Stimulated activated CD4-positive, alpha-beta T cell treated with anti-CD3 and anti-CD28 coated beads, Interleukin-1b, Interleukin-23, amount 100 ng/mL, for 48 hours (primary cell): Measurements from ENCODE around the gene TPM3.
"Not testable (repeated sequence)": the region's sequence is repeated elsewhere in the genome, so short reads cannot be mapped to it uniquely, and the experiment has no call there.

Source experiments
- DNase-seq: peaks from one replicate; pipeline ENCODE4 v3.0.0-alpha.2; 2020

The TPM3 gene

DNA sequence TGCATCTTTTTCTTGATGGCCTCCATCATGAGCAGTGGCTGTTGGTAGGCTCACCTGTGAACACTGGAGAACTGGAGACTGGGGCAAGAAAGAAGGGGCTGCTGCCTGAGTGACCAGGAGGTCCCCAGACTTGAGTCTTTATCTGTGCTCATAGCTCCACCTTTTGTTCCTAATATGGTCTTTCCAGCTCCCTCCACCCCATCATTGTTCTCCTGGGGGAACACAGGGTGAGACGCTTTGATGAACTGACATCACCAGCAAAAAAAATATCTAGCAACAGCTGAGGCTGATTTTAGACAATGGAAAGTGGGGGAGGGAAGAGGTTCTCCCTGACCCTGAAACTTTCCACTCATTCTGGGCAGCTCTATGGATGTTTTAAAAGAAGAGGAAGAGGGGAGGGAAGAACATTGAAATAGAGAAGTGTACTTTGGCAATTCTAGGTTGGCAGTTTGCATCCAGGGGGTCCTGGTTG lies at the start of gene TPM3:
TPM3 (minus strand) TSS at position 111 of the 472 bp plus-strand sequence; CDS start at position 29, 82 bp downstream.
- DNase-seq = no peak

DNA sequence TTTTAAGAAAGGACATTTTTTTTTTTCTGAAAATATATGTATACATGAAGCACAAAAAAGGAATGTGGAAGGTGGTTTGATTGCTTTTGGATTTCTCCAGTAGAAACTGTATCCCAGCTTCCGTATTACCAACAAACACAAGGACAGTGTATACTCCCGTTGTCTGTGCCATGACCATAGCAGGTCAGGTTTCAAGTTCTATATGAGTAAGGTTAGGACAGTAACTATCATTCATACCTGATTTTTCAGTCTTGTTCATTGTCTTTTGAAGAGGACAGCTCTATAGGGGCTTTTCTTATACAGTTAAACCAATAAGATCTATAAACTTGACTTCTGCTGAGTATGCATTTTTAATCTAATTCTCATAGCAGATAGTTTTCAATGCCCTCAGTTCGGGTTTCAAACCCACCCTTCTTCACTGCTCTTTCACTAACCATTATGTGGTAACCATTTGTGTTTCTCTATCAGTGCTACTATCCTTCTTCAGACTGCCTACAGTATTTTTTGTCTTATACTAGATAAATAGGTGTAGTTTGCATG lies 48.5 kb upstream of the TPM3 start:
- no peak for DNase-seq

DNA sequence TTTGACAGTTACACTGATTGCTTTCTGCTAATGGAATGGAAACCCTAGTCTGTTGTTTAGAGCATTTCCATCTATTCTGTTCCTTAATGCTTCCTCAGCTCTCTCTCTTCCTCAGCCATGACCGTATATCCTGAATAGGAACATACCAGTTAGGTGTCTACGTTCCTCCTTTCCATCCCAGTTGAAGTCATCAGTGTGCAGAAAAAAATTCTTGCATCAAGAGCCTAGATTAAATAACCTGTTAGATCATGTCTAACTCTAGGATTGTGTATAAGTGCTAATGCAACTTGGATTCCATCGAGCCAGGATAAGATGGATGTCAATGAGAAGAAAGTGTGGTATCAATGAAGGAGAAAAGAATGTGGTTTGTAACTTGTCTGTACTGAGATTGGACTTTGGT lies 47.6 kb upstream of the TPM3 start:
- DNase-seq = no peak

DNA sequence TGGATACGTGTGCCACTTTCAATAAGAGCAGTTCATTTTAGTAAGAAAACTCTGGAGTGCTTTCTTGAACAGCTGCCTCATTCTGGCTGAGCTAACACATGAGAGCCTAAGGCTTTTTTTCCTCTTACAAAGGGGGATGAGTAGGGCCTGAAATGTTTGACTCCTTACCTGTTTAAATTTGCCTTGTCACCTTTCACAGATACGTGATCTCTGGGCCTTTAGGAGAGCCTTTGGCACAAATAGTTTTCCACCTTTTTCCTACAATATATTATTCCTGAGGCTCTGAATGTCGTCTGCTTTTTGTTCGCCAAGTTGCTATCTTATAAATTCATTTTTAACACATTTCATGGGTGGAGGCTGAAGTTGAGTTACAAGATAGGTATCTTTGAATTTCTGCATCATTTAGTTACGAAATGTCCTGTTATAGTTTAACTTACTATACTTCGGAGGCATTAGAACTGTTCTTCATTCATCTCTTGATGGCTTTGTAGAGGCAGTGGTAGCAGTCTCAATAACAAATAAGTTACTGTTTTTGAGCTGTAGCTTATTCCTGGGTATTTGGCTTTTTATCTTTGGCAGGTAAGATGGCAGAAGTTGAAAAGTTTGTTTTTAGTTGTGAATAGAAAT lies 46.1 kb upstream of the TPM3 start:
- no peak for DNase-seq

DNA sequence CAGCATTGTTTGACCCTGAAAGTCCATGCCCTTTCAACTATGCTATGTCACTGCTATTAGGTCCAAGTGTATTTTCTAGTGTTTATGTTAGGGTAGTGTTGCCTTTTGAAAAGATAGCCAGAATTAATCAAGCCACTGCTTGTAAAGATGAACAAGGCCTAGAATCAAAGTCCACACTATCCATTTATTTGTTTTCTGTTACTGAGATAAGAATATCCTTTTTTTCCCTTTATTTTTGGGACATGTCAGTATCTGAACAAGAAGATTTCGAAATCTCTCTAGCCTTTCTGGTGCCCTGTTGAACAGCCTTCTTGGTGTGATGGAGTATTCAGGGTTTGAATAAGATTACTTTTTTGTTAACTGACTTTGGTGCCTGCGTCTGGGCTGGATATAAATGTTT lies 45.5 kb upstream of the TPM3 start:
- DNase-seq = no peak

DNA sequence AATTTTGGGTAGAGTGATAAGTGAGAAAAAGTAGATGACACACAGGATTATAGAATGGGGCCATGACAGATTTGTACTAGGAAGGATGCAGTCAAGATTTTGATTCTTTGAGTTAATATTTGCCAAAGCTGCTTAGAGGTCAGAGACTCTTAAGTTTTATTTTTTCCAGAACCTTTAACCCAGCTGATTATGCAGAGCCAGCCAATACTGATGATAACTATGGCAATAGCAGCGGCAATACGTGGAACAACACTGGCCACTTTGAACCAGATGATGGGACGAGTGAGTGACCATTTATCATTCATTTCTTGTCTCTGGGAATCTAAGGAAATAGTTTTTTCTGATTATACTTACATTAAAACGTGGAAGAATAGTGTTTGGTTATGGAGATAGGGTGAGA lies 45.0 kb upstream of the TPM3 start:
- no peak for DNase-seq

DNA sequence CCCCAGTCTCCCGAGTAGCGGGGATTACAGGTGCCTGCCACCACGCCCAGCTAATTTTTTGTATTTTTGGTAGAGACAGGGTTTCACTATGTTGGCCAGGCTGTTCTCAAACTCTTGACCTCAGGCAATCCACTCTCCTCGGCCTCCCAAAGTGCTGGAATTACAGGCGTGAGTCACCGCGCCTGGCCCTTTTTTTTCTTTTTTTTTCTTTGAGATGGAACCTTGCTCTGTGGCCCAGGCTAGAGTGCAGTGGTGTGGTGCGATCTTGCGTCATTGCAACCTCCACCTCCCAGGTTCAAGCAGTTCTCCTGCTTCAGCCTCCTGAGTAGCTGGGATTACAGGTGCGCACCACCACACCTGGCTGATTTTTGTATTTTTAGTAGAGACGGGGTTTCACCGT lies 41.2 kb upstream of the TPM3 start:
- DNase-seq = not testable (repeated sequence)

DNA sequence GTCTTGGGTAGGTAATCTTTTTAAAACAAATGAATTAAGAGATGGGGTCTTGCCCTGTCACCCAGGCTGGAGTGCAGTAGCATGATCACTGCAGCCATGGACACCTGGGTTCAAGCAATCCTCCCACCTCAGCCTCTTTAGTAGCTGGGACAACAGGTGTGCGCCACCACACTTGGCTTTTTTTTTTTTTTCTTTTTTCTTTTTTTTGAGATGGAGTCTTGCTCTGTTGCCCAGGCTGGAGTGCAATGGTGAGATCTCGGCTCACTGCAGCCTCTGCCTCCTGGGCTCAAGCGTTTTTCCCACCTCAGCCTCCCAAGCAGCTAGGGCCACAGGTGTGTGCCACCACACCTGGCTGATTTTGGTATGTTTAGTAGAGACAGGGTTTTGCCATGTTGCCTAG lies 39.2 kb upstream of the TPM3 start:
- not testable (repeated sequence) for DNase-seq

DNA sequence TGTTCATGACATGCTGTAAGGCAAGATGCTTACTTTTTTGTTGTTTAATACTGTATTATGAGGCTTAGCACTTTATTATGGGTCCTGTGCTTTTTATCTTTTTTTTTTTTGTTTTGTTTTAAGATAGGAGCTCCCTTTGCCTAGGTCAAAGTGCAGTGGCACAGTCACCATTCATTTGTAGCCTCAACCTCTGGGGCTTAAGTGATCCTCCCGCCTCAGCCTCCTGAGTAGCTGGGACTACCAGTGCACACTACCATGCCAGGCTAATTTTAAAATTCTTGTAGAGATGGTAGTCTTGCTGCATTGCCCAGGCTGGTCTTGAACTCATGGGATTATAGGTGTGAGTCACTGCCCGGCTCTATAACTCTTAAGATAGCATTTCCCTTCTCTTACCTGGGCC lies 33.5 kb upstream of the TPM3 start:
- no peak for DNase-seq

DNA sequence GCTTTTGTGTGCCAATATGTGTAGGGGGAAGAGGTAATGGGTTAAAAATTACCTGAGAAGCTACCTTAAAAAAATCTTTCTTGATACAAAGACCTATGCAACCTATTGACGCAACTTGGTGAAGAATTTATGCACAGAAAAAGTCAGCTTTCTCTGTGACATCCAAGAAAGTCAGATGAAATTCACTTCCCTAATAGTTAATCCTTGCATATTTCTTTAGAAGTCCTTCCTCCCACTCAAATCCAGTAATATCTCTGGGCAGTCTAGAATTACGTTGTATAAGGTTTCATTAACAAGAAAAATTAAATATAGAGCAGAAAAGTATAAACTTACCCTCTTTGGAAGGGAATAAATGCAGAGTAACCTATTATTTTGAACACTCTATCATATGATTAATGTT lies 31.7 kb upstream of the TPM3 start:
- DNase-seq = no peak

DNA sequence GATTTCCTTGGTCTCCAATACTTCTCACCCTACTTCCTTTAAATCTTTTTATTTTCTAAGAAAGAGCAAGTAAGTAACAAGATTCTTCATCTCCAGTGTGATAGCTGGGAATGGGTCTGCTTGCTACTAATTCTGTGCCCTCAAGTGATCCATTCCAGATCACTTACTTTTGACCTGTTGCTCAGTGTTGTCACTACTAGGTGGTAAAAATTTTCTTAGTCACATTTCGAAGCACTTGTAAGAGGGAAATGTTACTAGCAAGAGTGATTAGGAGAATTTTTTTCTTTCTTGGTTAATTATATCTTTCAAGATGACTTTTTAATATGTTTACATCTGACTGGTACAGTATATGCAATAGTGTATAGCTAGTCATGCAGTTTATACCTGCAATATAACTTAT lies 31.0 kb upstream of the TPM3 start:
- DNase-seq = no peak

DNA sequence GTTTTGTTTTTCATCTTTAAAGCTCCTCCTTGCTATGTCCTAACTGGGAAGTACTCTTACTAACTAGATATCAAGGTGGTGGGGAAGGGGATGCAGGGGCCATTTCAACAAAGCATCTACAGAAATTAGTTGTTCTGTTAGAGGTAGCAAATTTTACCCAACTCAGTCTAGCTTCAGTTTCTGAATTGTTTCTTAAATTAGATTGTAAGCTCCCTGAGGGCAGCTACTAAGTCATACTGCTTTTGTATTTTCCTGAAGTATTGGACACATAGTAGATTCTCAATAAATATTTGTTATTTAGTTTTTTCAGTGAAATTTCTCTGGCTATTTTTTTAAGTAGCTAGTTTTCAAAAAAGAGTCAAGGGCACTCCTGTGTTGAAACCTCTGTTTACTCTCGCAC lies 30.6 kb upstream of the TPM3 start:
- no peak for DNase-seq

DNA sequence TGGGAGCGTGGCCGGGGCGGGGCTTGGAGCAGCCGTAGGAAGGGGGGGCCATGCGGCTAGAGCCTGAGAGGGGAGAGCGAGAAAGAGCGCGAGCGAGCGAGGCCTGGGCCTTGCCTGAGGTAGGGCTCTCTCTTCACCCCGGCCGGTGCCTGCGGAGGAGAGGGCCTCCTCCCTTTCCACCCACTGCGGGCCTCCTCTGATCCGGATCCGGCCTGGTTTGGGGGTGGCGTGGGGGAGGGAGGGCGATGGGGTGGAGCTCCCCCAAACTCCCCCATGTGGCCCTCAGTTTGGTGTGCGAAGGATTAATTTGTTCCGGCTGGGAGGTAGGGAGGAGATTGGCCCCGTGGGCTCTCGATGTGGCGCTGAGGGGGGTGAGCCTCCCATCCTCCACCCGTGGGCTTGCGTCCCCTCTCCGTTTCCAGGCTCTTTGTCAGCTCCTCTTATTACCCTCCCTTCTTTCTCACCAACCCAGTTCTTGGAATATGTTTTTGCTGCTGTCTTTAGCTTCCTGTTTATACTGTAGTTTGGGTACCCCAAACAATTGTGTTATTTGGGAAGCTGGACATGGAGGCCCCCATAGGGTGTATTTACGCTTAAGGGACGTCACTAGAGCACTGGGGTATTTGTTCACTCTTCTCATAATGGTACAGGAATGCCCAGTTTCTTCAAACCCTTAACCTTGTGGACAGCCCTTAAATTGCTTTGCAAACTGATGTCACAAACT lies 29.5 kb upstream of the TPM3 start:
- peak; percentile 74 for DNase-seq

DNA sequence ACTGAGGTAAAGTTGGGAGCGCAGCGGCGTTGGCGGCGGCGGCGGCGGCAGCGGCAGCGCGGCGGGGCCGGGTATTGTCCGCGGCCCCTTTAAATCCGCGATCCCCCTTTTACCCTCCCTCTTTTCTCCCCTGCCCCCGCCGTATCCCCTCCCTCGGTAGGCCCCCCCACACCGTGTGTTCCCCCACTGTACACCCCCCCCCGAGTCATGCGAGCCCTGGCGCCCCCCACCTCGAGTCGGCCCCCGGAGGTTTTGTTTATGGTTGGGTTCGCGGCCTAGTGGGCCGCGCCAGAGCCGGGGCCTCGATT lies 29.0 kb upstream of the TPM3 start:
- DNase-seq = no peak

DNA sequence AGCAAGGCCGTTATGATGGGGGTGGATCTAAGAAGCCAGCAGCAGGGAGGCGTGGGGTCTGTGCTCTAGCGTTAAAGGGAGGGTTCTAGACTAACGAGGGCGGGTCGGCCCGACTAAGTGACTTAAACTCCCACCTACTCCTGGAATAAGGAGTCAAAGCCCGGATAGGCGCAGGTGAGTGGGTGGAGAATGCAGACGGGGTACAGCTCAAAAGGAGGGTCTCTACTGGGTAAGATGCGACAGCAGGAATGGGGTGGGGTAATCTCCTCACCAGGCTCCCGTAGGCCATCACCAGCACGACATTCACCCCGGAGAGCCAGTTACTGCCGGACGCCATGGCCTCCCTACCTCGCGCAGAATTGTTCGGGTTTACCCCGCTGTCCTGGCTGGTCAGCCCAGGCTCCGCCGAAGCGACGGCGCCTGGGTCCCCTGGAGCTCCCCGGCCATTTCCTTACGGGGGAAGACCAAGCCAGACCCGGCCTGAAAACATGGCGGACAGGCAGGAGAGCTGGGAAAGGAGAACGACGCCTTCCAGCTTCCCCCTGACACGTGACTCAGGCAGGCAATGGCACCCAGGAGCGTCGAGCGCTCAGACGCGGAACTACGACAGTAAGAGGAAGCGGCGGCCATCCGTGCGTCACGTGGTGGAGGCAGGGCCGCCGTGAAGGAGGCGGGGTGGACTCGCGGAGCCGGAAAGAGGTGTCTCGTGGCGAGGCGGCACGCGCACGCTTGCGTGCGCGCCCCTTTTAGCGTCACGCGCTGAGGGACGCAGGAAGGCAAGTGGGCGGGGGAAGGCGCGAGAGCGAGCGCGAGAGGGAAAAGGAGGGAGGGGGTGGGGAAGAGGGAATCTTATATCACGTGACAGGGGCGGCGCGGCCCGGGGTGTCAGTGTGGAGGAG lies 28.4 kb upstream of the TPM3 start, which contains the start of gene UBAP2L:
UBAP2L (plus strand) TSS at position 885 of the 899 bp plus-strand sequence. CDS start 4,169 bp downstream, outside the sequence.
- DNase-seq = peak; percentile 99

DNA sequence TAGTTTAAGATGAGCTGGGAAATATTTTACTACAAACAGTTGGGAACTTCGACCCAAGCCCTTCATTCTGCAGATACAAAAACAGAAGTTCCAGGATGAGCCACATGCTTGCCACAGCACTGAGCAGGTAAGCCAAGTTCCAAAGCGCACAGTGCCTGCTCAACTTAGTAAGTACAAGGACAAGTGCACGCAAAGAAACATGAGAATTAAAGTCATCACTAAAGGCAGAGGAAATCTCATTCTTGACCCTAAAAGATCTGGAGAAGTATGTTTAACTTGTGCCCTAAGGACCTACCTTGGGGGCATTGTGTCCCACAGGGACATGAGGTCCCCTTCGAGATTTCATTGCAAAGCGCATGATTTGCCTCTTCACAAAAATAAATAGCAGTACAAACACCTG lies 27.6 kb upstream of the TPM3 start:
- no peak for DNase-seq

DNA sequence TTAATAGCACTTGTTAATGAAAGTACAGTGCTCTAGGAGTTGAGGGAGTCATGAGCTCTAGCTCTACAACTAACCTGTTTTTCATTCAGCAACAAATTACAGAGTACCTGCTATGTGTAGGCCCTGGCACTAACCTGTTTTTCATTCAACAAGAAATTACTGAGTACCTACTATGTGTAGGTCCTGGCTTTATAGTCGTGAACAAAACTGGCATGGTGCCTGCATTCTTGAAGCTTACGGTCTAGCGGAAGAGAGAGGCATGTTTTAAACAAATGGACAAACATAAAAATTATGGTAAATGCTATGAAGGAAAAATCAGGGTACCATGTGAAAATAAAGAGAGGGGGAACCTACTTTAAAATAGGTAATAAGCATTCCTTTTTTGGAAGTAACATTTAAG lies 26.6 kb upstream of the TPM3 start:
- no peak for DNase-seq

DNA sequence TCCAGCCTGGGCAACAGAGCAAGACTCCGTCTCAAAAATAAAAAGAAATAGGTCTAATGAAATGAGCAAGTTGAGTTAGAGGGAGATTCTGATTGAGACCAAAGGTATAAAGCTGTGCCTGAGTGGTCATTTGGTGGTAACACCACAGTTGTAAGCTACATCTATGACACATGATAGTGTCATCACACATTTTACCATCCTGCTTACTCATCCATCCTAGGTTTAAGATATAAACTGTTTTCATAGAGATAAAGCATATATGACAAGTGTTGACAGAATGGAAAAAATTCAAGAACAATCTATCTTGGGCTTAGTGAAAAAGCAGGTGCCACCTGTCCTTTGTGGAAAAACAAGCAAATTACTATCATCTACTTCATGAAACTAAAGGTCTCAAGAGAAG lies 21.4 kb upstream of the TPM3 start:
- no peak for DNase-seq

DNA sequence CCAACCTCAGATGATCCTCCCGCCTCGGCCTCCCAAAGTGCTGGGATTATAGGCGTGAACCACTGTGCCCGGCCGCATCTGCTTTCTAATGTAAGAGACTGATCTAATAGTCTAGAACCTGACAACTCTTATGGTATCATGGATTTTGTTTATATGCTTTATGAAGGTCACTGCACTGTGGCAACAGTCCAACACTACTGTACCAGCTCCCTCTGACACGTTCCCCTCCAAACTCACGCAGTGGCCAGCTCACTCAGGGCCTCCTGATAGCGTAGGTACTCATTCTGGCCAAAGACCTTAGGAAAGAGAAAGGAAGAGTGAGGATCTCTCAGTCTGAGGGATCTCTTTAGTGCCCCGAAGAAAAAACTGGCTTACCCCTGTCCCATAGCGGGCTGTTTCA lies 20.2 kb upstream of the TPM3 start:
- DNase-seq = no peak

DNA sequence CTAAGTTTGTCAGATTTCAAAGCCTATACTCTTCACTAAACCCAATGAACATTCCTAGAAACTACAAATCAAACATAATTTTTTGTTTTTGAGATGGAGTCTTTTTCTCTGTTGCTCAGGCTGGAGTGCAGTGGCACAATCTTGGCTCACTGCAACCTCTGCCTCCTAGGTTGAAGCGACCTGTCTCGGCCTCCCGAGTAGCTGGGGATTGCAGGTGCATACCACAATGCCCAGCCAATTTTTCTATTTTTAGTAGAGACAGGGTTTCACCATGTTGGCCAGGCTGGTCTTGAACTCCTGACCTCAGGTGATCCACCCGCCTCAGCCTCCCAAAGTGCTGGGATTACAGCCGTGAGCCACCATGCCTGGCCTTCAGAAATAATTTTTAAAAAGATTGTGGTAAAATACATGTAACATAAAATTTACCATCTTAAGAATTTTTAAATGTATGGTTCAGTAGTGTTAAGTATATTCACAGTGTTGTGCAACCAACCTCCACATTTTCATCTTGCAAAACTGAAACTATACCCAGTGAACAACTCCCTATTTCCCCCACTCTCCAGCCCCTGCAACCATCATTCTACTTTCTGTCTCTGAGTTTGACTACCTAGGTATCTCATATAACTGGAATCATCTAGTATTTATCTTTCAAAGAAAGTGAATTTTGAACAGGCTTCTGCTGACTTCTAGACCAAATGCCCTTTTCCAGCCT lies 16.9 kb upstream of the TPM3 start:
- DNase-seq = no peak

DNA sequence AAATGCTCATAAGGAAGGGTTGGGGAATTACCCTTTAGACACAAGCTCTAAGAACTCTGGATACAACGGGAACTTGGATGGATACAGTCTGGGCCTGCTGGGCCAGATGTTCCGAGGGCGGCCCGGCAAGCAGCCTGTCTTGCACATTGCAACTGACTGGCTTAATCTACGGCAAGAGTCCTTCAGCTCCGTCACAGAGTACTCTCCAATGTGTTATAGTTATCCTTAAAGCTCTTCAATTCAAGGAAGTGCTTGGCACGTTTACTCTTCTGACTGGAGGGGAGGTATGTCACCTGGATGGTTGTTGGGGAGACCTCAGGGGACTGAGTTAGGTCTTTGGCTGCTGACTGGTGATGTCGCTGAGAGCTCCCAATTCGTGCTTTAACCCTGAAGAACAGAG lies 15.4 kb upstream of the TPM3 start:
- no peak for DNase-seq

DNA sequence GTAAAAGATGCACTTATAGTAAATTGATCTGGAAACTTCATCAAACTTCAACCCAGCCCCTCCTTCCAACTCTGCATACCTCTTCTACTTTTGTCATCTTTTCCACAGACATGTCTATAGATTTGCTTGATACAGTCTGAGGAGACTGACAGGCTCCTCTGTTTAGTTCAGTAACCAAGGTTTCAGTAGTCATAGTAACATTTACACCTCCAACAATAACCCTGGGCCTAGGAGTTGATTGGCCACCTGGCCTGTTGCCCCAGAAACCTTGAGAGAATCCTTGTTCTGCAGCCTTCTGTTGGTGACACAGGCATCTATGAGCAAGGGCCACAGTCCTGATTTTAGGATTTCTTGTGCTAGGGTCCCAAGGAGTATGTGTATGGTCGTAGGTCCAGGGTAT lies 14.3 kb upstream of the TPM3 start, which contains the start of gene CFAP141:
CFAP141 (minus strand) TSS at position 138 of the 400 bp plus-strand sequence; CDS start at position 112, 26 bp downstream.
- DNase-seq = peak; percentile 12

DNA sequence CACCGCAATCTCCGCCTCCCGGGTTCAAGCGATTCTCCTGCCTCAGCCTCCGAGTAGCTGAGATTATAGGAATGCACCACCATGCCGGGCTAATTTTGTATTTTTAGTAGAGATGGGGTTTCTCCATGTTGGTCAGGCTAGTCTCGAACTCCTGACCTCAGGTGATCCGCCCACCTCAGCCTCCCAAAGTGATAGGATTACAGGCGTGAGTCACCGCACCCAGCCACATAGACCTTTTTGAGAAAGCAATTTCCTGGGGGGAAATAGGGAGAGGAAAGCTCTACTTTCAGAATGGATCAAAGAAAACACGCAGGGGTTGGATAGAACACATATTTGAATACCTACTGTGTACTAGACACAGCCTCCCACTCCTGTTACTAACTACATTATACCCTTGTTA lies 13.9 kb upstream of the TPM3 start:
- peak; percentile 39 for DNase-seq
